GM12878 (cell line): ENCODE results near the gene TOPORS.

Experiments used
- BRCA1 ChIP-seq: IDR thresholded peaks from 2 replicates; pipeline ENCODE4 v1.6.1; 2011; ENCODE audit warnings: low read depth, low read length, improper control_type of control experiment
- CBX5 ChIP-seq: sonication (generic); IDR thresholded peaks from 2 replicates; pipeline ENCODE4 v1.6.1; 2016; ENCODE audit warnings: low read depth, moderate library complexity, mild to moderate bottlenecking, inconsistent platforms
- CREB1 ChIP-seq: IDR thresholded peaks from 2 replicates; pipeline ENCODE4 v1.6.1; 2012; ENCODE audit warnings: low read depth, mild to moderate bottlenecking, inconsistent platforms
- CTCF ChIP-seq, 3 experiments: IDR thresholded peaks in 2 of 3; conservative IDR thresholded peaks in 1 of 3; 2 replicates each; pipeline ENCODE4 v1.5.1; 2011; ENCODE audit warnings: low read depth in 3 of 3, low read length in 3 of 3, mild to moderate bottlenecking in 3 of 3, control low read depth in 2 of 3, moderate library complexity in 2 of 3, inconsistent platforms in 1 of 3, mixed read lengths in 1 of 3; ENCODE audit not compliant: control insufficient read depth in 2 of 3, insufficient read depth in 1 of 3; ENCODE audit errors: extremely low read depth in 1 of 3
- DPF2 ChIP-seq: fragments of 450-650 bp; IDR thresholded peaks from 2 replicates; pipeline ENCODE4 v1.6.1; 2017; ENCODE audit warnings: mild to moderate bottlenecking
- HDAC2 ChIP-seq: fragments of 200-600 bp; sonication (generic); IDR thresholded peaks from 2 replicates; pipeline ENCODE4 v1.6.1; 2017
- JUND ChIP-seq: IDR thresholded peaks from 2 replicates; pipeline ENCODE4 v1.6.1; 2012; ENCODE audit warnings: low read depth, mild to moderate bottlenecking, low read length, improper control_type of control experiment, moderate library complexity
- NKRF ChIP-seq: fragments of 450-650 bp; conservative IDR thresholded peaks from 2 replicates; pipeline ENCODE4 v1.6.1; 2017; ENCODE audit warnings: mild to moderate bottlenecking, moderate library complexity
- SIN3A ChIP-seq: IDR thresholded peaks from 2 replicates; pipeline ENCODE4 v1.6.1; 2012; ENCODE audit warnings: low read depth, low read length, improper control_type of control experiment
- ZNF384 ChIP-seq: IDR thresholded peaks from 2 replicates; pipeline ENCODE4 v1.6.1; 2012; ENCODE audit warnings: low read depth, mild to moderate bottlenecking, low read length, improper control_type of control experiment, borderline replicate concordance
- ZZZ3 ChIP-seq: IDR thresholded peaks from 2 replicates; pipeline ENCODE4 v1.6.1; 2011; ENCODE audit warnings: low read depth; ENCODE audit not compliant: control insufficient read depth, insufficient read length
- TF ChIP-seq, protein P1 (sequence below): IDR thresholded peaks from 2 replicates; pipeline ENCODE4 v1.6.1; 2012; ENCODE audit warnings: low read depth, low read length, improper control_type of control experiment

- TF ChIP-seq HDAC2 (no peak), ZZZ3 (no peak), DPF2 (no peak), BRCA1 (no peak), ZNF384 (no peak), CTCF (IDR thresholded peaks at IDR 0.05 in 2 of 3, conservative IDR thresholded peaks at IDR 0.05 in 1 of 3; ENCODE audit: control insufficient read depth in 2 of 3, extremely low read depth in 1 of 3, insufficient read depth in 1 of 3, low read depth in 3 of 3, low read length in 3 of 3) (no peak), NKRF (no peak), JUND (no peak), CBX5 (no peak), SIN3A (no peak), CREB1 (no peak)
- TF ChIP-seq, protein P1, sequence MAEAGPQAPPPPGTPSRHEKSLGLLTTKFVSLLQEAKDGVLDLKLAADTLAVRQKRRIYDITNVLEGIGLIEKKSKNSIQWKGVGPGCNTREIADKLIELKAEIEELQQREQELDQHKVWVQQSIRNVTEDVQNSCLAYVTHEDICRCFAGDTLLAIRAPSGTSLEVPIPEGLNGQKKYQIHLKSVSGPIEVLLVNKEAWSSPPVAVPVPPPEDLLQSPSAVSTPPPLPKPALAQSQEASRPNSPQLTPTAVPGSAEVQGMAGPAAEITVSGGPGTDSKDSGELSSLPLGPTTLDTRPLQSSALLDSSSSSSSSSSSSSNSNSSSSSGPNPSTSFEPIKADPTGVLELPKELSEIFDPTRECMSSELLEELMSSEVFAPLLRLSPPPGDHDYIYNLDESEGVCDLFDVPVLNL = no peak
Measured at GRCh38 chr9:32518276-32518675, 34.1 kb downstream of the TOPORS start.
